Fibroblast of the aortic adventitia (primary cell): ENCODE data around the gene SSNA1. TPM values are rescaled to one million over a fixed set of nuclear protein-coding genes. Genes with fewer than 3 reads are reported as not detected.

ENCODE experiments used
- DNase-seq: peaks from one replicate; pipeline ENCODE4 v3.0.0-alpha.2; 2010; ENCODE audit warnings: low read depth
- H3K4me3 ChIP-seq: 2 replicates; pipeline ENCODE4 v1.5.1; 2011; ENCODE audit warnings: low read depth, mild to moderate bottlenecking, control low read depth, low read length, moderate library complexity
- CTCF ChIP-seq: IDR thresholded peaks from 2 replicates; pipeline ENCODE4 v1.5.1; 2011; ENCODE audit warnings: mild to moderate bottlenecking, low read length, control low read depth, inconsistent platforms; ENCODE audit not compliant: insufficient read depth
- total RNA-seq: library from RNA; depleted of rRNA; stranded (reverse); fragments of >200 nt; gene quantifications from 2 replicates; pipeline ENCODE4 v1.2.3, GENCODE V29; 2012; ENCODE audit warnings: low replicate concordance

Gene SSNA1
- total RNA-seq, 1 donor: 51.5 TPM

- DNase-seq: no peak
- TF ChIP-seq CTCF: no peak
These were observed 13.0 kb upstream of the SSNA1 start for GRCh38 chr9:137175345-137175961.

DNA sequence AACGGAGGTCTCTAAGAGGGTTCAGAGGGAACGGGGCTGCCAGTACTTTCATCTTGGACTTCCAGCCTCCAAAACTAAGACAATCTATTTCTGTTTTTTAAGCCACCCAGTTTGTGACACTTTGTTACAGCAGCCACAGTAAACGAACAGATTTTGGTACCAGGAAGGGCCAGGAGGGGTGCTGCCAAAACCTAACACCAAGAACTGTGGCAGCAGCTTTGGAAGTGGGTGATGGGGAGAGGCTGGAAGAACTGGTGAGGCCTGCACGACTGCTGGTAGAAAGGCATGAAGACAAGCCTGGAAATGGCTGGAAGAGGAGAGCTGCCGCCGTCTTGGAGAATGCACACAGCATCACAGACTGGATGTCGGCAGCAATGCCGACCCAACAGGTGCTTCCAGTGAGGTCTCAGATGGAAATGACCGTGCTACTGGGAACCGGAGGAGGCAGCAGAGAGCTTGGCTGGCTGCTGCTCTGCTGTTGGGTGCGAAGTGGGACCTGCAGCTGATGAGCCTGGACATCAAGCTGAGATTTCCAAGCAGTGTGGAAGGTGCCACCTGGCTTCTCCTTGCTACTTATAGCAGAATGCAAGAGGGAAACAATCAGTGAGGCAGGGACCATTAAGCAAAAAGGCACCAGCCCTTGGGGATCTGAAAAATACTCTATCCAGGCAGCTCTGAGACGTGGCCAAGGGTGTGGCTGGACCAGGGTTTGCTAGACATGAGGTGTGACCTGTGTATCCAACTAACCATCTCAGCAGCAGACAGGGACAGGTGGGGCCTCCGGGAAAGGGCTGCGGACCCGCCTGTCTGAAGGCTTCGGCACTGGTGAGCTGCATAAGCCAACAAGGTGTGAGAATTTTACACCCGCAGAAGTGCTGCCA, 11.9 kb upstream of the SSNA1 start:
- DNase-seq: peak; percentile 16

More at GRCh38 chr9:137175345-137175961, 13.0 kb upstream of the SSNA1 start:
- H3K4me3 ChIP-seq: no peak overlapping the region

DNA sequence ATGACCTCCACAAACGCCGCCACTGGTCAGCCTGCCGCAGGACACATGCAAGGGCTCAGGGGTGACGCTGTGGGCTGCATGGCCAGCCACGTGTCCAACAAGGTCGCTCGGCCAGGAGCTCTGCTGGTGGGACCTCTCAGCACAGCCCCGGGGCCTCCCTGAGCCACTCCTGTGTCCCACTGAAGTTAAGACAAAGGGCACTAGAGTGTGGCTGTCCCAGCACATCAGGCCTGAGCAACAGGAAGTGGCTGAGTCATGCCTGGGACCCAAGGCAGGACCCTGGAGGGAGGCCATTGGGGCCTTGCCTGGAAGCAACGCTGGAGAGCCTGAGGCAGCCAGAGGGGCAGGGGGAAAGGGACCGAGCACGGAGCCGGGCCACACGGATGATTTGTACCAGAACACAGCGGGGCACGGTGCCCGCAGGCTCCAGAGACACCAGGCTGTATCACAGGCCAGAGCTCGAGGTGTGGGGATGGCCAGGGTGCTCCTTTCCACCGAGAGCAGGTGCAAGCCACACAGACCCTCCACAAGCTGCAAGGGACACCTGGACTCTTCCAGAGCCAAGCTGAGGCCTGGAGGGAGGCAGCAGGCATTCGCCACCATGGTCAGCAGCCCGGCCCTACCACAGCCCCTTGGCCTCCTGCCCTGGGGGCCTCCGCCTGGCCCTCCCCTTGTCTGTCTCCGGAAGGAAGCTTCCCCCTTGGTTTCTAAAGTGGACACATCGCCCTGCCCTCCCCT, 10.1 kb upstream of the SSNA1 start:
- TF ChIP-seq CTCF: no peak
- no peak for DNase-seq
- H3K4me3 ChIP-seq: no peak overlapping the region

More for the DNA sequence above, 11.9 kb upstream of the SSNA1 start:
- TF ChIP-seq CTCF: peak; percentile 65
- H3K4me3 ChIP-seq: no peak overlapping the region

DNA sequence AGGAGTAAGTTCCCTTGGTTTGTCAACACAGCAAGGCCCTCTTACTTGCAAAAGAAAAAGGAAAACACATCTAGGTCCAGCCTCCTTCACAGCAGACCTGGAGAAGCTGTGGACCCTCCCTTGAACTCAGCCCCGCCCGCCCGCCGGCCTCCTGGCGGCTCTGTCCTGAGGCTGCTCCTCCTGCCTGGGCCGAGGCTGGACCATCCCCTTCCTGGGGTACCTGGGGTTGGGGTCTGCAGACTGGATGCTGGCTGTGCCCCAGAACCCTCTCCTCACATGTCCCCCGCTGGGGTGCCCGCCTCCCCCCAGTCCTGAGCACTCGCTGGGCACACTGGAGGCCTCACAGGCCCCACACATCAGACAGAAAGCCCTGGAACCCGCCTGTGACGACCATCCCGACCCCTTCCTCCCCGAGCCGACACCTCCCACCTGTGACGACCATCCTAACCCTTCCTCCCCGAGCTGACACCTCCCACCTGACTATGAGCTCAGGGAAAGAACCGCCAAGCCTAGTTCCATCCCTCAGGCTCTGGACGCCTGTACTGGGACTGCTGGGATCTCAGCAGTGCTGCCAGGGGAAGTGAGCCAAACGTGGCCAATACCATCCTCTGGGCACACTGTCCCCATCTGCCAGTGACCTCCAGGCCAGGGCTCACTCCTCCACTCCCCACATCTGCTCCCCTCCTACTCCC, 9.4 kb upstream of the SSNA1 start:
- no peak for TF ChIP-seq CTCF
- no peak for DNase-seq
- no peak overlapping the region for H3K4me3 ChIP-seq

DNA sequence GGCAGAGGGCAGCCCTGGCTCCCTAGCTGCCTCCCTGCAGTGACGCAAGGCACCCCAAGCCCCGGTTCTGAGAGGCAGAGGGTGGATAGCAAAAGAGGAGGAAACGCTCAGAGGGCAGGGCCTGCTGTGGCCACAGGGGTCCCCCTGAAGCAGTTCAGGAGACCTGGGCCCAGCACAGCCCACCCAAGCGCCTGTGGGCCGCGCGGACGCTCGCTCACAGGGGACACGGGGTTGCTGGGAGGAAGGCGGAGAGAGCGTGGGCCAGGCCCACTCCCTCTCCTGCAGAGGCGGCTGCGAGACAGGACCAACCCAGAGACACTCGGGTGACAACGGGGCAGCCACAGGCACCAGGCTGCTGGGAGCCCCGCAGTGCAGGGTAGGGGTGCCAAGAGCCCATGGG, 8.7 kb upstream of the SSNA1 start:
- H3K4me3 ChIP-seq: no peak overlapping the region
- no peak for DNase-seq
- no peak for TF ChIP-seq CTCF

DNA sequence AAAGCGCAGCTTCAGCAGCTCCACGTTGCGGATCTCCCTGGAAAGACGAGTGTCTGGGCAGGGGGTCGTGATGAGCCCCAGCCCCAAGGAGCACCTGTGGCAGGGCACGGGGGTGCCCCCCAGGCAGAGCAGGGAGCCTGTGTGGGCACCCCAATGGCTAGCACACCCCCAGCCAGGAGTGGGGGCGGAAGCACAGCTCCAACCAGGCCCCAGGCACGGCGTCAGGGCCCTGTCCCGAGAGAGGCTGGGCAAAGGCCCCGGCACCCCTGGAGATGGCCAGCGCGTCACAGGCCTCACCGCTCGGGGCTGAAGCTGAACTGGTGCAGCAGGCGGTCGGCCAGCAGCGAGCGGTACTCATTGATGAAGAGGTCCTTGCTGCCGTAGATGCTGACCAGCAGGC, 8.0 kb upstream of the SSNA1 start:
- TF ChIP-seq CTCF: no peak
- H3K4me3 ChIP-seq: no peak overlapping the region
- DNase-seq: no peak
